ENCODE data around the gene SNRPA. TPM values are rescaled to one million over a fixed set of nuclear protein-coding genes. Genes with fewer than 3 reads are reported as not detected.

The SNRPA gene
- total and polyA plus RNA-seq, 2 of the 4 experiments (the other 2 are of a cell fraction) = 30.3 to 81.3 TPM

- no peaks in the 10 kb centered on the region for H4K20me1 ChIP-seq (ENCODE audit: insufficient read depth, low read length)
- dilution Hi-C loops (cut with HindIII; ENCODE audit: low sequenced_read_pairs, unreplicated experiment) (no loop called here), intact Hi-C loops (cut with micrococcal nuclease) (no loop called here), in situ Hi-C loops (cut with MboI; ENCODE audit: low sequenced_read_pairs) (no loop called here)
- no peak overlapping the region for H3K14ac ChIP-seq (replicated peaks; ENCODE audit: low read depth, low read length)
- ATAC-seq (ENCODE audit: low read depth) (no peak), DNase-seq (no peak)
- no peak overlapping the region for H3K4ac ChIP-seq (ENCODE audit: low read depth, low read length)
- H3K79me1 ChIP-seq (ENCODE audit: low read depth in 1 of 2, low read length in 2 of 2) = no peaks in the 10 kb centered on the region
- H3K56ac ChIP-seq (ENCODE audit: extremely low read depth, insufficient read depth, low read length) = no peak overlapping the region
- no peak overlapping the region for H3K27ac ChIP-seq (ENCODE audit: insufficient read depth, low read length)
- ChIA-PET POLR2A (ENCODE audit: unreplicated experiment) (no interaction called here), CTCF (no interaction called here)
- no peak overlapping the region for H2BK120ac ChIP-seq (ENCODE audit: low read depth, low read length)
- no peaks in the 10 kb centered on the region for H3K27me3 ChIP-seq (ENCODE audit: control insufficient read depth, insufficient read depth, low read length)
- H3K9me1 ChIP-seq (ENCODE audit: insufficient read depth, low read length) = no peaks in the 10 kb centered on the region
- H3K9me3 ChIP-seq (ENCODE audit: control insufficient read depth, insufficient read depth, low read length) = no peaks in the 10 kb centered on the region
- H3K4me3 ChIP-seq (ENCODE audit: insufficient read depth, low read depth, low read length) = no peak overlapping the region
- WGBS, 2 experiments (ENCODE audit: extremely low coverage in 2 of 2, insufficient read length in 1 of 2) = no CpG with 5 or more reads among the region's 3 CpGs
- no peak overlapping the region for H3K18ac ChIP-seq (ENCODE audit: low read depth, low read length)
- no peak overlapping the region for H2AK5ac ChIP-seq (ENCODE audit: low read depth, low read length)
- no peak overlapping the region for H2BK20ac ChIP-seq (ENCODE audit: low read depth, low read length)
- no peak overlapping the region for H3K9ac ChIP-seq (ENCODE audit: low read depth, low read length)
- H4K8ac ChIP-seq (ENCODE audit: low read depth in 2 of 2, low read length in 2 of 2) = no peak overlapping the region
- no peak overlapping the region for H2BK15ac ChIP-seq (ENCODE audit: low read depth, low read length)
- H3K4me1 ChIP-seq (ENCODE audit: control insufficient read depth, insufficient read depth, low read length) = no peaks in the 10 kb centered on the region; the same call in 1 of the 2 replicates
- H3K23ac ChIP-seq (ENCODE audit: low read depth, low read length) = no peak overlapping the region
- H2AFZ ChIP-seq (replicated peaks; ENCODE audit: low read length, poor library complexity) = no peak overlapping the region
- BruUV-seq (replicated peaks) = no TSS peak
- H3K4me2 ChIP-seq (ENCODE audit: low read depth, low read length) = peak overlapping the region; percentile 2; the same call in 1 of the 2 replicates
- no peak for TF ChIP-seq SMC3 (IDR thresholded peaks at IDR 0.05; ENCODE audit: low read depth, low read length)
- no peak for TF ChIP-seq RAD21 (IDR thresholded peaks at IDR 0.05; ENCODE audit: low read length)
- TF ChIP-seq POLR2A (IDR thresholded peaks at IDR 0.05; ENCODE audit: low read depth, low read length) = no peak
- no peak for TF ChIP-seq CEBPB (IDR thresholded peaks at IDR 0.05; ENCODE audit: low read depth, low read length)
- TF ChIP-seq CHD1 (IDR thresholded peaks at IDR 0.05; ENCODE audit: low read depth, low read length) = no peak
- no peak for TF ChIP-seq MAFK (IDR thresholded peaks at IDR 0.05; ENCODE audit: low read depth, low read length)
- TF ChIP-seq MAZ (IDR thresholded peaks at IDR 0.05; ENCODE audit: borderline replicate concordance, low read depth, low read length) = no peak
- no peak overlapping the region for H4K91ac ChIP-seq (ENCODE audit: insufficient read depth, low read depth, low read length)
- peaks cover 10% of the 10 kb centered on the region for H3K36me3 ChIP-seq (ENCODE audit: control insufficient read depth, insufficient read depth, low read length)
- no peak overlapping the region for H2AK9ac ChIP-seq (replicated peaks; ENCODE audit: low read depth, low read length, poor library complexity)
- no peak overlapping the region for H4K5ac ChIP-seq (ENCODE audit: low read depth, low read length)
- H2BK5ac ChIP-seq (ENCODE audit: low read depth, low read length, poor library complexity, severe bottlenecking) = no peak overlapping the region
These were observed 41.0 kb downstream of the SNRPA start for GRCh38 chr19:40791996-40792395.
